K562 (cell line): ENCODE results near the gene GGNBP2. TPM values are rescaled to one million over a fixed set of nuclear protein-coding genes. Genes with fewer than 3 reads are reported as not detected.
A peak's percentile ranks its signal among the peaks of the same experiment; 100 is the strongest.

ENCODE experiments used
- ATAC-seq: fragments of 200-7000 bp; cut with Tn5 transposase; 3 replicates; pipeline ENCODE4 v1.9.1; 2020; ENCODE audit warnings: moderate library complexity
- BruUV-seq: library from RNA; stranded (reverse); fragments of 400-500 nt; replicated peaks from 2 replicates; lab custom pipeline; 2021; lab: Mats Ljungman, UMichigan
- CTCF ChIA-PET: fragments of 300-600 bp; formaldehyde crosslinking; extraction: SDS; loops from one replicate; lab custom pipeline; 2021; ENCODE audit warnings: low intra/inter-chr PET ratio; lab: Yijun Ruan, JAX
- POLR2A ChIA-PET: fragments of 300-600, 350-650 bp; sonication (Branson Sonifier 250); formaldehyde crosslinking; extraction: SDS; loops from one replicate; lab custom pipeline; 2021; ENCODE audit warnings: antibody characterized with exemption, inconsistent platforms; lab: Yijun Ruan, JAX
- DNase-seq, 4 experiments: peaks; one replicate each; pipeline versions ENCODE4 v3.0.0 to v3.0.0-alpha.2; 2011 to 2018; ENCODE audit warnings: low spot score in 3 of 4, mixed read lengths in 3 of 4; ENCODE audit errors: extremely low read depth in 1 of 4
- FAIRE-seq: peaks from 2 replicates; lab custom pipeline; 2011; peaks lifted over from hg19 to GRCh38; lab: Jason Lieb, UNC
- H2AFZ ChIP-seq: 2 replicates; pipeline ENCODE4 v1.6.0; 2011; ENCODE audit warnings: low read depth, low read length, control low read depth, inconsistent platforms
- H3K27ac ChIP-seq: fragments of 200-600 bp; 3 replicates; pipeline ENCODE4 v1.8.0; 2011; ENCODE audit warnings: low read depth, mild to moderate bottlenecking, control low read depth, inconsistent platforms, low read length, moderate library complexity, mixed read lengths; ENCODE audit errors: extremely low read depth
- H3K27me3 ChIP-seq, 2 experiments: fragments of 300-600 bp in 1 of 2; 2 replicates in 1 of 2; 3 replicates in 1 of 2; pipeline versions ENCODE4 v1.6.0 to v1.8.0; 2011; ENCODE audit warnings: inconsistent platforms in 2 of 2, low read length in 2 of 2, mild to moderate bottlenecking in 1 of 2, mixed read lengths in 1 of 2, moderate library complexity in 1 of 2; ENCODE audit not compliant: control insufficient read depth in 2 of 2, insufficient read depth in 2 of 2
- H3K36me3 ChIP-seq: fragments of 300-600 bp; 3 replicates; pipeline ENCODE4 v1.8.0; 2011; ENCODE audit warnings: mild to moderate bottlenecking, low read length, inconsistent platforms; ENCODE audit not compliant: control insufficient read depth, insufficient read depth
- H3K4me1 ChIP-seq, 2 experiments: fragments of 200-600 bp in 1 of 2; replicated peaks in 1 of 2; 2 replicates in 1 of 2; 3 replicates in 1 of 2; pipeline versions ENCODE4 v1.5.1 to v1.8.0; 2011; ENCODE audit warnings: inconsistent platforms in 2 of 2, low read length in 2 of 2, mild to moderate bottlenecking in 1 of 2, mixed read lengths in 1 of 2, moderate library complexity in 1 of 2; ENCODE audit not compliant: control insufficient read depth in 2 of 2, insufficient read depth in 2 of 2
- H3K4me2 ChIP-seq: 2 replicates; pipeline ENCODE4 v1.6.1; 2011; ENCODE audit warnings: low read length, control low read depth, inconsistent platforms, mixed read lengths; ENCODE audit not compliant: insufficient read depth
- H3K4me3 ChIP-seq: fragments of 200-600 bp; sonication (generic), shearing (Covaris generic); 2 replicates; pipeline ENCODE4 v1.5.1; 2016; ENCODE audit warnings: control low read depth, inconsistent platforms
- H3K79me2 ChIP-seq: fragments of 200-600 bp; 3 replicates; pipeline ENCODE4 v1.8.0; 2011; ENCODE audit warnings: low read length, inconsistent platforms; ENCODE audit not compliant: control insufficient read depth, insufficient read depth
- H3K9ac ChIP-seq, 2 experiments: 2 replicates each; pipeline versions ENCODE4 v1.6.0 to v1.6.1; 2011; ENCODE audit warnings: low read depth in 2 of 2, low read length in 2 of 2, control low read depth in 1 of 2, inconsistent platforms in 1 of 2, mild to moderate bottlenecking in 1 of 2, mixed read lengths in 1 of 2; ENCODE audit not compliant: insufficient read depth in 1 of 2
- H3K9me1 ChIP-seq: one replicate; pipeline ENCODE4 v1.6.0; 2011; ENCODE audit warnings: inconsistent platforms, mild to moderate bottlenecking, low read length, moderate library complexity; ENCODE audit not compliant: control insufficient read depth, insufficient read depth
- H3K9me3 ChIP-seq: replicated peaks from 2 replicates; pipeline ENCODE4 v1.5.1; 2011; ENCODE audit warnings: low read depth, low read length, inconsistent platforms; ENCODE audit not compliant: control insufficient read depth, insufficient read depth
- H4K20me1 ChIP-seq: replicated peaks from 2 replicates; pipeline ENCODE4 v1.6.1; 2011; ENCODE audit warnings: low read length, inconsistent platforms, mixed read lengths; ENCODE audit not compliant: control insufficient read depth, insufficient read depth
- TRIM24 ChIP-seq, 2 experiments: fragments of 450-650 bp; IDR thresholded peaks; 2 replicates each; pipeline ENCODE4 v1.6.1; 2016
- ZFX ChIP-seq: sonication (generic); formaldehyde crosslinking; IDR thresholded peaks from 2 replicates; pipeline ENCODE4 v1.8.0; 2022; ENCODE audit warnings: mild to moderate bottlenecking, missing genetic modification reagents, moderate library complexity
- WGBS: fragments of 100-300 bp; shearing (Covaris generic); methylation state at CpG from one replicate; pipeline ENCODE4 v1.1.6; 2016; ENCODE audit warnings: low coverage, mixed read lengths; ENCODE audit not compliant: insufficient coverage; ENCODE audit errors: missing lambda C conversion rate; 5-methylcytosine and 5-hydroxymethylcytosine counted together
- in situ Hi-C: fragments of 300-500 bp; cut with MboI; formaldehyde crosslinking; loops from 4 replicates; pipeline ENCODE4 v1.15.0; 2018; ENCODE audit warnings: inconsistent platforms, mixed read lengths
- intact Hi-C: fragments of 100-400 bp; cut with micrococcal nuclease; formaldehyde crosslinking; loops from 2 replicates; pipeline ENCODE4 v1.14.2; 2022
- polyA plus RNA-seq, 8 experiments: library from polyadenylated mRNA; depleted of rRNA in 4 of 8; stranded (reverse) in 5 of 8; unstranded in 3 of 8; fragments of >200 nt; fragmentation: Nextera tagmentation in 2 of 8; fragmentation: Illumina TruSeq in 1 of 8; extraction: Ambion mirVana in 2 of 8; extraction: Trizol in 1 of 8; gene quantifications; 2 replicates each; pipeline versions ENCODE4 v1.2.1 to v1.2.3, GENCODE V29; 2011 to 2014; ENCODE audit warnings: inconsistent platforms in 1 of 8, missing spikeins in 1 of 8
- total RNA-seq, 7 experiments: library from RNA; depleted of rRNA in 6 of 7; stranded (reverse); fragments of >200 nt in 6 of 7; fragmentation: Illumina TruSeq in 2 of 7; extraction: Trizol in 2 of 7; gene quantifications; 2 replicates each; pipeline versions ENCODE4 v1.2.1 to v1.2.3, GENCODE V29; 2011 to 2021; ENCODE audit warnings: low replicate concordance in 1 of 7
- TF ChIP-seq, protein P1 (sequence below): fragments of 450-650 bp; IDR thresholded peaks from 2 replicates; pipeline ENCODE4 v1.6.1; 2016; ENCODE audit warnings: mild to moderate bottlenecking, moderate library complexity
- TF ChIP-seq, protein P2 (sequence below): sonication (generic); formaldehyde crosslinking; IDR thresholded peaks from 2 replicates; pipeline ENCODE4 v1.8.0; 2022; ENCODE audit warnings: mild to moderate bottlenecking, missing genetic modification reagents, borderline replicate concordance
- TF ChIP-seq, protein P3 (sequence below): fragments of 450-650 bp; IDR thresholded peaks from 2 replicates; pipeline ENCODE4 v1.6.1; 2017; ENCODE audit warnings: antibody characterized with exemption

GGNBP2 gene
- total and polyA plus RNA-seq, 9 of the 15 experiments (the other 6 are each of a cell fraction or from before 2014, with no cell fraction given), result 35.7 to 96.6 (median 64.1) TPM

DNA sequence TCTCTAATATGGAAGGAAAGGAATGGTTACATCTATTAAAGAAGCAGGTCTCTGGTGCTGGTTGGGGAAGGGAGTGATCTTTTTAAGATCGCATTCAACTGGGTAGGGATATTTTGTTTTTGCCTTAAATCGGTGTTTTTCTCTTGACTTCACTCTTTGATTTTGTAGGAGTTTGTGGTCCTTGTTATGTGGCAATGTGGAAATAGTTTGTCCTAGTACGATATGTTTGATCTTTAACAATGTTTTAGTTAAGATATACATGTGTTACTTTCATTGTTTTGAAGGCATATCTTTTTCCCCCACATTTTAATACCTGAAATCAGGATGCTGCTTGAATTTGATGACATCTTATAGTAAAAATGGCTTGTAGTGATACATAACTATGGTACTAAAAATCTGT lies 8.7 kb downstream of the GGNBP2 start:
- intact Hi-C loops, result no loop called here
- POLR2A ChIA-PET, result interaction anchor here (1.2 kb wide), 1 partner anchor 10 kb away, joined by 5 read pairs; no protein-coding TSS in a partner anchor

More for the DNA sequence above, 8.7 kb downstream of the GGNBP2 start:
- H3K27ac ChIP-seq, result no peak overlapping the region
- 86% methylated on average over 3 of the region's 3 CpGs for WGBS
- H4K20me1 ChIP-seq, result 0 out of 2 replicates have a peak, but pooled peaks cover 4% of the 10 kb centered on the region
- no peak for ATAC-seq
- no peak overlapping the region for H2AFZ ChIP-seq
- no peaks in the 10 kb centered on the region for H3K9me3 ChIP-seq
- no peak for DNase-seq
- H3K79me2 ChIP-seq, result peaks cover 76% of the 10 kb centered on the region
- BruUV-seq, result TSS peak; percentile 1
- FAIRE-seq, result no peak
- H3K4me2 ChIP-seq, result no peak overlapping the region
- H3K36me3 ChIP-seq, result peaks cover 70% of the 10 kb centered on the region
- no peak overlapping the region for H3K9ac ChIP-seq
- no peak overlapping the region for H3K4me3 ChIP-seq
- H3K4me1 ChIP-seq, result no peaks in the 10 kb centered on the region; a peak in 1 of 5 replicates
- TF ChIP-seq, protein P1, sequence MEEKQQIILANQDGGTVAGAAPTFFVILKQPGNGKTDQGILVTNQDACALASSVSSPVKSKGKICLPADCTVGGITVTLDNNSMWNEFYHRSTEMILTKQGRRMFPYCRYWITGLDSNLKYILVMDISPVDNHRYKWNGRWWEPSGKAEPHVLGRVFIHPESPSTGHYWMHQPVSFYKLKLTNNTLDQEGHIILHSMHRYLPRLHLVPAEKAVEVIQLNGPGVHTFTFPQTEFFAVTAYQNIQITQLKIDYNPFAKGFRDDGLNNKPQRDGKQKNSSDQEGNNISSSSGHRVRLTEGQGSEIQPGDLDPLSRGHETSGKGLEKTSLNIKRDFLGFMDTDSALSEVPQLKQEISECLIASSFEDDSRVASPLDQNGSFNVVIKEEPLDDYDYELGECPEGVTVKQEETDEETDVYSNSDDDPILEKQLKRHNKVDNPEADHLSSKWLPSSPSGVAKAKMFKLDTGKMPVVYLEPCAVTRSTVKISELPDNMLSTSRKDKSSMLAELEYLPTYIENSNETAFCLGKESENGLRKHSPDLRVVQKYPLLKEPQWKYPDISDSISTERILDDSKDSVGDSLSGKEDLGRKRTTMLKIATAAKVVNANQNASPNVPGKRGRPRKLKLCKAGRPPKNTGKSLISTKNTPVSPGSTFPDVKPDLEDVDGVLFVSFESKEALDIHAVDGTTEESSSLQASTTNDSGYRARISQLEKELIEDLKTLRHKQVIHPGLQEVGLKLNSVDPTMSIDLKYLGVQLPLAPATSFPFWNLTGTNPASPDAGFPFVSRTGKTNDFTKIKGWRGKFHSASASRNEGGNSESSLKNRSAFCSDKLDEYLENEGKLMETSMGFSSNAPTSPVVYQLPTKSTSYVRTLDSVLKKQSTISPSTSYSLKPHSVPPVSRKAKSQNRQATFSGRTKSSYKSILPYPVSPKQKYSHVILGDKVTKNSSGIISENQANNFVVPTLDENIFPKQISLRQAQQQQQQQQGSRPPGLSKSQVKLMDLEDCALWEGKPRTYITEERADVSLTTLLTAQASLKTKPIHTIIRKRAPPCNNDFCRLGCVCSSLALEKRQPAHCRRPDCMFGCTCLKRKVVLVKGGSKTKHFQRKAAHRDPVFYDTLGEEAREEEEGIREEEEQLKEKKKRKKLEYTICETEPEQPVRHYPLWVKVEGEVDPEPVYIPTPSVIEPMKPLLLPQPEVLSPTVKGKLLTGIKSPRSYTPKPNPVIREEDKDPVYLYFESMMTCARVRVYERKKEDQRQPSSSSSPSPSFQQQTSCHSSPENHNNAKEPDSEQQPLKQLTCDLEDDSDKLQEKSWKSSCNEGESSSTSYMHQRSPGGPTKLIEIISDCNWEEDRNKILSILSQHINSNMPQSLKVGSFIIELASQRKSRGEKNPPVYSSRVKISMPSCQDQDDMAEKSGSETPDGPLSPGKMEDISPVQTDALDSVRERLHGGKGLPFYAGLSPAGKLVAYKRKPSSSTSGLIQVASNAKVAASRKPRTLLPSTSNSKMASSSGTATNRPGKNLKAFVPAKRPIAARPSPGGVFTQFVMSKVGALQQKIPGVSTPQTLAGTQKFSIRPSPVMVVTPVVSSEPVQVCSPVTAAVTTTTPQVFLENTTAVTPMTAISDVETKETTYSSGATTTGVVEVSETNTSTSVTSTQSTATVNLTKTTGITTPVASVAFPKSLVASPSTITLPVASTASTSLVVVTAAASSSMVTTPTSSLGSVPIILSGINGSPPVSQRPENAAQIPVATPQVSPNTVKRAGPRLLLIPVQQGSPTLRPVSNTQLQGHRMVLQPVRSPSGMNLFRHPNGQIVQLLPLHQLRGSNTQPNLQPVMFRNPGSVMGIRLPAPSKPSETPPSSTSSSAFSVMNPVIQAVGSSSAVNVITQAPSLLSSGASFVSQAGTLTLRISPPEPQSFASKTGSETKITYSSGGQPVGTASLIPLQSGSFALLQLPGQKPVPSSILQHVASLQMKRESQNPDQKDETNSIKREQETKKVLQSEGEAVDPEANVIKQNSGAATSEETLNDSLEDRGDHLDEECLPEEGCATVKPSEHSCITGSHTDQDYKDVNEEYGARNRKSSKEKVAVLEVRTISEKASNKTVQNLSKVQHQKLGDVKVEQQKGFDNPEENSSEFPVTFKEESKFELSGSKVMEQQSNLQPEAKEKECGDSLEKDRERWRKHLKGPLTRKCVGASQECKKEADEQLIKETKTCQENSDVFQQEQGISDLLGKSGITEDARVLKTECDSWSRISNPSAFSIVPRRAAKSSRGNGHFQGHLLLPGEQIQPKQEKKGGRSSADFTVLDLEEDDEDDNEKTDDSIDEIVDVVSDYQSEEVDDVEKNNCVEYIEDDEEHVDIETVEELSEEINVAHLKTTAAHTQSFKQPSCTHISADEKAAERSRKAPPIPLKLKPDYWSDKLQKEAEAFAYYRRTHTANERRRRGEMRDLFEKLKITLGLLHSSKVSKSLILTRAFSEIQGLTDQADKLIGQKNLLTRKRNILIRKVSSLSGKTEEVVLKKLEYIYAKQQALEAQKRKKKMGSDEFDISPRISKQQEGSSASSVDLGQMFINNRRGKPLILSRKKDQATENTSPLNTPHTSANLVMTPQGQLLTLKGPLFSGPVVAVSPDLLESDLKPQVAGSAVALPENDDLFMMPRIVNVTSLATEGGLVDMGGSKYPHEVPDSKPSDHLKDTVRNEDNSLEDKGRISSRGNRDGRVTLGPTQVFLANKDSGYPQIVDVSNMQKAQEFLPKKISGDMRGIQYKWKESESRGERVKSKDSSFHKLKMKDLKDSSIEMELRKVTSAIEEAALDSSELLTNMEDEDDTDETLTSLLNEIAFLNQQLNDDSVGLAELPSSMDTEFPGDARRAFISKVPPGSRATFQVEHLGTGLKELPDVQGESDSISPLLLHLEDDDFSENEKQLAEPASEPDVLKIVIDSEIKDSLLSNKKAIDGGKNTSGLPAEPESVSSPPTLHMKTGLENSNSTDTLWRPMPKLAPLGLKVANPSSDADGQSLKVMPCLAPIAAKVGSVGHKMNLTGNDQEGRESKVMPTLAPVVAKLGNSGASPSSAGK, result no peak
- TF ChIP-seq TRIM24 (IDR thresholded peaks at IDR 0.05) (no peak), ZFX (no peak)
- TF ChIP-seq, protein P2, sequence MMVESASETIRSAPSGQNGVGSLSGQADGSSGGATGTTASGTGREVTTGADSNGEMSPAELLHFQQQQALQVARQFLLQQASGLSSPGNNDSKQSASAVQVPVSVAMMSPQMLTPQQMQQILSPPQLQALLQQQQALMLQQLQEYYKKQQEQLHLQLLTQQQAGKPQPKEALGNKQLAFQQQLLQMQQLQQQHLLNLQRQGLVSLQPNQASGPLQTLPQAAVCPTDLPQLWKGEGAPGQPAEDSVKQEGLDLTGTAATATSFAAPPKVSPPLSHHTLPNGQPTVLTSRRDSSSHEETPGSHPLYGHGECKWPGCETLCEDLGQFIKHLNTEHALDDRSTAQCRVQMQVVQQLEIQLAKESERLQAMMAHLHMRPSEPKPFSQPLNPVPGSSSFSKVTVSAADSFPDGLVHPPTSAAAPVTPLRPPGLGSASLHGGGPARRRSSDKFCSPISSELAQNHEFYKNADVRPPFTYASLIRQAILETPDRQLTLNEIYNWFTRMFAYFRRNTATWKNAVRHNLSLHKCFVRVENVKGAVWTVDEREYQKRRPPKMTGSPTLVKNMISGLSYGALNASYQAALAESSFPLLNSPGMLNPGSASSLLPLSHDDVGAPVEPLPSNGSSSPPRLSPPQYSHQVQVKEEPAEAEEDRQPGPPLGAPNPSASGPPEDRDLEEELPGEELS (CRISPR knock-in tag), result no peak
- TF ChIP-seq, protein P3, sequence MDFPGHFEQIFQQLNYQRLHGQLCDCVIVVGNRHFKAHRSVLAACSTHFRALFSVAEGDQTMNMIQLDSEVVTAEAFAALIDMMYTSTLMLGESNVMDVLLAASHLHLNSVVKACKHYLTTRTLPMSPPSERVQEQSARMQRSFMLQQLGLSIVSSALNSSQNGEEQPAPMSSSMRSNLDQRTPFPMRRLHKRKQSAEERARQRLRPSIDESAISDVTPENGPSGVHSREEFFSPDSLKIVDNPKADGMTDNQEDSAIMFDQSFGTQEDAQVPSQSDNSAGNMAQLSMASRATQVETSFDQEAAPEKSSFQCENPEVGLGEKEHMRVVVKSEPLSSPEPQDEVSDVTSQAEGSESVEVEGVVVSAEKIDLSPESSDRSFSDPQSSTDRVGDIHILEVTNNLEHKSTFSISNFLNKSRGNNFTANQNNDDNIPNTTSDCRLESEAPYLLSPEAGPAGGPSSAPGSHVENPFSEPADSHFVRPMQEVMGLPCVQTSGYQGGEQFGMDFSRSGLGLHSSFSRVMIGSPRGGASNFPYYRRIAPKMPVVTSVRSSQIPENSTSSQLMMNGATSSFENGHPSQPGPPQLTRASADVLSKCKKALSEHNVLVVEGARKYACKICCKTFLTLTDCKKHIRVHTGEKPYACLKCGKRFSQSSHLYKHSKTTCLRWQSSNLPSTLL, result no peak
- no peaks in the 10 kb centered on the region for H3K27me3 ChIP-seq
- CTCF ChIA-PET, result no interaction called here
- in situ Hi-C loops, result no loop called here
- H3K9me1 ChIP-seq, result no peaks in the 10 kb centered on the region
